Ovary (tissue), 9 donors: Measurements from ENCODE around the gene CDC42BPA. TPM values are rescaled to one million over a fixed set of nuclear protein-coding genes. Genes with fewer than 3 reads are reported as not detected.

Experiments
- DNase-seq, 5 donors: peaks; one replicate each; pipeline ENCODE4 v3.0.0-alpha.2; 2019 to 2020
- H3K27ac ChIP-seq, 2 donors: fragments of 200-600 bp; one replicate each; pipeline versions ENCODE4 v1.5.1 to v1.8.0; 2019 to 2022
- H3K27me3 ChIP-seq: fragments of 200-600 bp; one replicate; pipeline ENCODE4 v1.8.0; 2022
- H3K36me3 ChIP-seq: fragments of 200-600 bp; sonication (generic); one replicate; pipeline ENCODE4 v1.5.1; 2019
- H3K4me1 ChIP-seq: one replicate; pipeline ENCODE4 v1.8.1; 2013; ENCODE audit warnings: mild to moderate bottlenecking, moderate library complexity; ENCODE audit not compliant: insufficient read depth
- H3K4me3 ChIP-seq: fragments of 200-600 bp; sonication (generic); one replicate; pipeline ENCODE4 v1.5.1; 2017
- H3K9me3 ChIP-seq, 2 donors: fragments of 200-600 bp in 1 of 2; sonication (generic) in 1 of 2; one replicate each; pipeline versions ENCODE4 v1.5.1 to v1.8.1; 2013 to 2019; ENCODE audit warnings: mild to moderate bottlenecking in 1 of 2, moderate library complexity in 1 of 2
- EP300 ChIP-seq: sonication (generic); formaldehyde crosslinking; IDR thresholded peaks from one replicate; pipeline ENCODE4 v1.6.1; 2017; ENCODE audit warnings: antibody characterized with exemption
- POLR2A ChIP-seq: fragments of 450-650 bp; IDR thresholded peaks from one replicate; pipeline ENCODE4 v1.6.1; 2017; ENCODE audit warnings: antibody characterized with exemption, mild to moderate bottlenecking, moderate library complexity
- WGBS, 3 donors: extraction: QIAGEN DNeasy Blood & Tissue Kit in 1 of 3; methylation state at CpG; one replicate each; pipeline versions ENCODE4 v1.1.5 to v1.1.7; 2013 to 2017; 5-methylcytosine and 5-hydroxymethylcytosine counted together
- intact Hi-C, 4 donors: fragments of 100-400 bp; cut with DNase I; formaldehyde crosslinking; loops; one replicate each; pipeline versions ENCODE4 v1.11.0 to v1.15.1; 2022 to 2023
- polyA plus RNA-seq, 2 donors: library from polyadenylated mRNA; stranded (reverse); fragments of 200-250 nt in 1 of 2; fragments of 350-450 nt in 1 of 2; fragmentation: Illumina TruSeq in 1 of 2; extraction: RNeasy Lipid Tissue Mini Kit (QIAGEN cat#74804) in 1 of 2; gene quantifications; one replicate each; pipeline ENCODE4 v1.2.3, GENCODE V29; 2013 to 2014
- total RNA-seq, 7 donors: library from RNA; depleted of rRNA in 2 of 7; stranded (reverse); fragments of >200 nt in 2 of 7; fragmentation: NEBNext Ultra II Directional in 3 of 7; extraction: Animal tissue kit (Norgen Biotek cat#: 25700) in 3 of 7; gene quantifications; one replicate each; pipeline versions ENCODE4 v1.1.0 to v1.2.4, GENCODE V29; 2016 to 2023
- TF ChIP-seq, protein P1 (sequence below), 3 donors: fragments of 450-650 bp in 2 of 3; fragments of 200-600 bp in 1 of 3; IDR thresholded peaks; one replicate each; pipeline versions ENCODE4 v1.5.1 to v1.8.0; 2016 to 2022; ENCODE audit warnings: antibody characterized with exemption in 3 of 3, mild to moderate bottlenecking in 1 of 3
- donor health status: DM: no; HTN: no; CAD: no; lungs with moderate emphysema.
- donor health status: DM: no; HTN: no; CAD: no.
- donor health status: Bipolar disorder and iron deficiency.
- donor health status: DM: yes; HTN: yes; CAD: no.
- donor health status: DM: no; HTN: no; CAD: no.
- donor health status: DM: yes; HTN: yes; CAD: no.

Gene CDC42BPA
- total and polyA plus RNA-seq, 9 donors, result 11.1 to 56.2 (median 40.2) TPM

DNA sequence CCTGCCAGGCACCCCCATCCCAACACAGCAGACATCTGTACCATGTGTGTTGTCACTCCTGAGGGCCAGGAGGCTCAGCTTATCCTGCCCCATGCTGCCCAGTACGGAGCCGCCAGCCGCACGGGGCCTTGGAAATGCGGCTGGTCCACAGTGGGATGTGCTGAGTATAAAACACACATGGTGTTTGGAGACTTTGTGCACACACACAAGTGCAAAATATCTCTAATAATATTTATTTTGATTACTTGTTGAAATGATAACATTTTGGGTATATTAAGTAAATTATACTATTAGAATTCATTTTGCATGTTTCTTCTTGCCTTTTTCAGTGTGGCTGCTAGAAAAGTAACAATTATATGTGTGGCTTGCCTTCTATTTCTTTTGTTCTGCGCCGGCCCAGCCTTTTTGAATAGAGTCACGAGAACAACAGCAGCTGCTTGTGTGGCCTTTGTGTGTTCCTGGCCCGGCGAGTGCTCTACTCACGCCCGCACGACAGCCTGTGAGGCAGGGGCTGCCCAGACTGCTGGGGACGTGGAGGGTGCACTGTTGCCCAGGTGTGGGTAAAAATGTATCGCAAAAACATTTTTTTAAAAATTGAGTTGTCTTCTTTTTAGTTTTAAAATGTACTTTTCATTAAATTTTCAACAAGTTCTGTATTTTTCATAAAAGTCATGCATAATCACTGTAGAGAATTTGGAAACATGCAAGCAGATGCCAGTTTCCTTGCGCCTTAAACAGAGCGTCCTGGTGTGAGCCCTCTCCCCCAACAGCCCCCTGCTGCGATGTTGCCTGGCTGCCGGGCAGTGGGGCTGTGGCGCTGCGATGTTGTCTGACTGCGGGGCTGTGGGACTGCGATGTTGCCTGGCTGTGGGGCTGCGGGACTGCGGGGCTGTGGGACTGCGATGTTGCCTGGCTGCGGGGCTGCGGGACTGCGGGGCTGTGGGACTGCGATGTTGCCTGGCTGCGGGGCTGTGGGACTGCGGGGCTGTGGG lies 342.7 kb downstream of the CDC42BPA start:
- peak overlapping the region; percentile 23 to 93 for H3K27ac ChIP-seq
- H3K4me1 ChIP-seq, result peaks cover 23% of the 10 kb centered on the region
- H3K36me3 ChIP-seq, result no peaks in the 10 kb centered on the region
- WGBS, 3 donors, result 67 to 81% (median 72%) methylated on average over 25 to 29 of the region's 32 CpGs
- H3K4me3 ChIP-seq, result no peak overlapping the region
- no peaks in the 10 kb centered on the region for H3K9me3 ChIP-seq
- H3K27me3 ChIP-seq, result no peaks in the 10 kb centered on the region
- intact Hi-C loops, result no loop called here
- no peak for TF ChIP-seq EP300
- peak in 2 of 5 donors; percentile 29 to 41 for DNase-seq

- peak overlapping the region; percentile 23 to 93 for H3K27ac ChIP-seq
- WGBS, 3 donors, result 30 to 40% (median 30%) methylated on average over 14 of the region's 14 CpGs
- TF ChIP-seq EP300 (no peak), POLR2A (no peak)
- peak; percentile 54 to 74 (median 61) for DNase-seq
- no peaks in the 10 kb centered on the region for H3K36me3 ChIP-seq
- peaks cover 23% of the 10 kb centered on the region for H3K4me1 ChIP-seq
- no peaks in the 10 kb centered on the region for H3K27me3 ChIP-seq
- no peaks in the 10 kb centered on the region for H3K9me3 ChIP-seq
- intact Hi-C loops, result no loop called here
- H3K4me3 ChIP-seq, result no peak overlapping the region
Measured at GRCh38 chr1:226974544-226975258, 343.6 kb downstream of the CDC42BPA start.

DNA sequence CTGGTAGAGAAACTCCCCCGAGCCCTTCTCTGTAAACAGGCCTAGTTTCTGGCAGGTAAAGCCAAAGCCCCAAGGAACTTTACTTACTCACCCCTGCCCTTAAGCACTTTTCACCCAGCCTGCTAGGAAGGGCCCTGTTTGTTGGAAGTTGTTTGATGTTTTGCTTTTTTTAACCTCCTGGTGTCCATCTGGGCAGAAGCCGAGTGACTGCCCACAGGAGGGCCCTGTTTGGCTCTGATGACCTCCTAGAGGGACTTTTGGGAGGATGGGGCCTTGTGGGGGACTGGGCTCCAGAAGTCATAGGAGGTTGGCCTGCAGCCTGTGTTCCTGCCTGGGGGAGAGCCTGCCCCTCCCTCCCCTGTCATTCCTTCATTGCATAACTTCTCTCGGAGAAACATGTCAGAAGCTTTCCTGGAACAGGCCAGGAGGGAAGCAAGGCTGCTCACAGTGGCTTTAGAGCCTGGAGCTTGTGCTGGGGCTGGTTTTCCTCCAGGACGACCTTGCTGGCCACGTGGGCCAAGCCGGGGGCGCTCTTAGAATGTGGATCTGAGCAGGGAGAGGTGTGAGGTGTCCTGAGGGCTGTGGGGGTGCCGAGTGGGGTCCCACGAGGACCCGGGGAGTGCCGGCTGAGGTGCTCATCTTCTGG lies 344.3 kb downstream of the CDC42BPA start:
- Histone ChIP-seq H3K27ac (peak overlapping the region; percentile 23 to 93), H3K9me3 (no peaks in the 10 kb centered on the region), H3K4me3 (no peak overlapping the region), H3K27me3 (no peaks in the 10 kb centered on the region), H3K36me3 (no peaks in the 10 kb centered on the region), H3K4me1 (peaks cover 23% of the 10 kb centered on the region)
- TF ChIP-seq POLR2A, result peak; percentile 38
- TF ChIP-seq EP300, result peak; percentile 91
- TF ChIP-seq, protein P1, sequence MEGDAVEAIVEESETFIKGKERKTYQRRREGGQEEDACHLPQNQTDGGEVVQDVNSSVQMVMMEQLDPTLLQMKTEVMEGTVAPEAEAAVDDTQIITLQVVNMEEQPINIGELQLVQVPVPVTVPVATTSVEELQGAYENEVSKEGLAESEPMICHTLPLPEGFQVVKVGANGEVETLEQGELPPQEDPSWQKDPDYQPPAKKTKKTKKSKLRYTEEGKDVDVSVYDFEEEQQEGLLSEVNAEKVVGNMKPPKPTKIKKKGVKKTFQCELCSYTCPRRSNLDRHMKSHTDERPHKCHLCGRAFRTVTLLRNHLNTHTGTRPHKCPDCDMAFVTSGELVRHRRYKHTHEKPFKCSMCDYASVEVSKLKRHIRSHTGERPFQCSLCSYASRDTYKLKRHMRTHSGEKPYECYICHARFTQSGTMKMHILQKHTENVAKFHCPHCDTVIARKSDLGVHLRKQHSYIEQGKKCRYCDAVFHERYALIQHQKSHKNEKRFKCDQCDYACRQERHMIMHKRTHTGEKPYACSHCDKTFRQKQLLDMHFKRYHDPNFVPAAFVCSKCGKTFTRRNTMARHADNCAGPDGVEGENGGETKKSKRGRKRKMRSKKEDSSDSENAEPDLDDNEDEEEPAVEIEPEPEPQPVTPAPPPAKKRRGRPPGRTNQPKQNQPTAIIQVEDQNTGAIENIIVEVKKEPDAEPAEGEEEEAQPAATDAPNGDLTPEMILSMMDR (IDR thresholded peaks at IDR 0.05), result peak in 2 of 3 donors; percentile 29 to 30
- WGBS, 3 donors, result 6 to 17% (median 11%) methylated on average over 9 to 11 of the region's 11 CpGs
- DNase-seq, result peak; percentile 75 to 88 (median 84)
- intact Hi-C loops, result no loop called here

DNA sequence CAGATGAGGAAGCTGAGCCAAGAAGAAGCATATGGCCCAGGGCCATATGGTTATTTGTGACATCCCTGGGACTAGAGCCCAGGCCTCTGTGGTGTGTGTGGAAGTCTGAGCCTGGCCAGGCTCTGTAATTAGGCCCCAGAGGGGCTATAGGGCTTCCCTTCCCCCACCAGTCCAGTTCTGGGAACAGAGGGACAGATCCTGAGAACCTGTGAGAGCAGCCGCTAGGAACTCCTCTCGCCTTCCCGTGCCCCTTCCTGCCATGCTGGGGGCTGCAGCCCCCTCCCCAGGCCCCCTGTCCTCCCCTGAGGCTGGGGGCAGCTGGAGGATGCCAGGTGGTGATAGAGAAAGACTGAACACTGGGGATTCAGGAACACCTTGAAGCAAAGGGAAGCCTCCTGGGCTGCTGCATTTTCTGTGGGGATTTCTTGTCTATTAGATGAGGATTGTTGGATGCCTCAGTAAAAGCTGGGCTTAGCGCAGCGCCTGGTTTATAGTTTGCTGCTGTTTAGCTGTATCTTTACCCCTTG lies 344.9 kb downstream of the CDC42BPA start:
- H3K4me3 ChIP-seq, result no peak overlapping the region
- H3K9me3 ChIP-seq, result no peaks in the 10 kb centered on the region
- H3K4me1 ChIP-seq, result peaks cover 23% of the 10 kb centered on the region
- H3K36me3 ChIP-seq, result no peaks in the 10 kb centered on the region
- no peaks in the 10 kb centered on the region for H3K27me3 ChIP-seq
- 58 to 63% (median 60%) methylated on average over 5 of the region's 5 CpGs for WGBS, 3 donors
- intact Hi-C loops, result no loop called here
- peak in 3 of 5 donors; percentile 56 to 72 (median 64) for DNase-seq
- TF ChIP-seq POLR2A (no peak), EP300 (no peak)
- TF ChIP-seq, protein P1 (IDR thresholded peaks at IDR 0.05), result no peak
- peak overlapping the region; percentile 23 to 93 for H3K27ac ChIP-seq

DNA sequence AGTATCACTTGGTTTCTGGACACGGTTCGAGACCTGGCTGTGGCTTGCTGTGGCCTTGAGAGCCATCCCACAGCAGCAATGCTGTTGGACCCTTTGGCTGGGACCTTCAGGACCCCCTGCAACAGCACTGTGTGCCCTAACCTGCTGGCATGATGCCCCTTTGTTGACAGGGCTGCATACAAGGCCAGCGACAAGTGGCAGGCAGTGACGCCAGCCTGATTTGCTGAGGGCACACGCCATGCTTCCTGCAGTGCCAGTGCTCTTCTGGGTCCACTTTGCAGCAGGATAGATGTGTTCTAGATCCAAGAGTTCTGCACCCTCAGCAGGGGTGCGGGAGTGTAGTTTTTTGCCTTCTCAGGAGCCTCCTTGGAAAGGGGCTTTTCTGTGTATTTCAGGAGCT lies 345.4 kb downstream of the CDC42BPA start:
- Histone ChIP-seq H3K9me3 (no peaks in the 10 kb centered on the region), H3K27ac (peak overlapping the region; percentile 23 to 93), H3K4me1 (peaks cover 23% of the 10 kb centered on the region), H3K4me3 (no peak overlapping the region), H3K36me3 (no peaks in the 10 kb centered on the region), H3K27me3 (no peaks in the 10 kb centered on the region)
- intact Hi-C loops, result no loop called here
- no peak for TF ChIP-seq POLR2A
- TF ChIP-seq EP300, result no peak
- TF ChIP-seq, protein P1 (IDR thresholded peaks at IDR 0.05), result no peak
- peak in 1 of 5 donors; percentile 45 for DNase-seq
- 86 to 95% (median 95%) methylated on average over 6 of the region's 6 CpGs for WGBS, 3 donors
